Raji (cell line): Measurements from ENCODE around the gene KLHDC7B.

ENCODE experiments used
- POLR2A ChIP-seq: IDR thresholded peaks from 2 replicates; pipeline ENCODE4 v1.6.1; 2011; ENCODE audit warnings: low read depth, low read length, control low read depth; ENCODE audit not compliant: insufficient read depth

KLHDC7B gene

DNA sequence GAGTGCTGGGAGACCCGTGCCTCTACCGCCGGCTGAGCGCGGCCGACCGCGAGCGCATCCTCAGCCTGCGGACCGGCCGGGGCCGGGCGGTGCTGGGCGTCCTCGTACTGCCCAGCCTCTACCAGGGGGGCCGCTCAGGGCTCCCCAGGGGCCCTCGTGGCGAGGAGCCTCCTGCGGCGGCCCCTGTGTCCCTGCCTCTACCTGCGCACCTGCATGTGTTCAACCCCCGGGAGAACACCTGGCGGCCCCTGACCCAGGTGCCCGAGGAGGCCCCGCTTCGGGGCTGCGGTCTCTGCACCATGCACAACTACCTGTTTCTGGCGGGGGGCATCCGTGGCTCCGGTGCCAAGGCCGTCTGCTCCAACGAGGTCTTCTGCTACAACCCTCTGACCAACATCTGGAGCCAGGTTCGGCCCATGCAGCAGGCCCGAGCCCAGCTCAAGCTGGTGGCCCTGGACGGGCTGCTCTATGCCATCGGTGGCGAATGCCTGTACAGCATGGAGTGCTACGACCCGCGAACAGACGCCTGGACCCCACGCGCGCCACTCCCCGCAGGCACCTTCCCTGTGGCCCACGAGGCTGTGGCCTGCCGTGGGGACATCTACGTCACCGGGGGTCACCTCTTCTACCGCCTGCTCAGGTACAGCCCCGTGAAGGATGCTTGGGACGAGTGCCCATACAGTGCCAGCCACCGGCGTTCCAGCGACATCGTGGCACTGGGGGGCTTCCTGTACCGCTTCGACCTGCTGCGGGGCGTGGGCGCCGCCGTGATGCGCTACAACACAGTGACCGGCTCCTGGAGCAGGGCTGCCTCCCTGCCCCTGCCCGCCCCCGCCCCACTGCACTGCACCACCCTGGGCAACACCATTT lies 3.5 kb downstream of the KLHDC7B start:
- no peak for TF ChIP-seq POLR2A

DNA sequence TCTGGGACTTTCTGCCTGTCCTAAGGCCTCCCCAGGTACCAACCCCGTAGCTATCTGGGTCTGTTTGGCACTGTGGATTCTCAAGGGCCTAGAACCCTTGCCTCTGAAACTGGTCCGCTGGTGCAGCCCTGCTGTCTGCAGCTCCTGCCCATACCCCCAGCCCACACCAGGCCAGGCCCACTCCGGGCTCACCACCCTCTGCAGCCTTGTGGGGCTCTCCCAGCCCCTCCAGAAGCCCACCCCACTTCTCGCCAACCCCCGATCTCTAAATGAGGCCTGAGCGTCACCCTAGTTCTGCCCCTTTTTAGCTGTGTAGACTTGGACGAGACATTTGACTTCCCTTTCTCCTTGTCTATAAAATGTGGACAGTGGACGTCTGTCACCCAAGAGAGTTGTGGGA lies 4.7 kb downstream of the KLHDC7B start:
- no peak for TF ChIP-seq POLR2A

DNA sequence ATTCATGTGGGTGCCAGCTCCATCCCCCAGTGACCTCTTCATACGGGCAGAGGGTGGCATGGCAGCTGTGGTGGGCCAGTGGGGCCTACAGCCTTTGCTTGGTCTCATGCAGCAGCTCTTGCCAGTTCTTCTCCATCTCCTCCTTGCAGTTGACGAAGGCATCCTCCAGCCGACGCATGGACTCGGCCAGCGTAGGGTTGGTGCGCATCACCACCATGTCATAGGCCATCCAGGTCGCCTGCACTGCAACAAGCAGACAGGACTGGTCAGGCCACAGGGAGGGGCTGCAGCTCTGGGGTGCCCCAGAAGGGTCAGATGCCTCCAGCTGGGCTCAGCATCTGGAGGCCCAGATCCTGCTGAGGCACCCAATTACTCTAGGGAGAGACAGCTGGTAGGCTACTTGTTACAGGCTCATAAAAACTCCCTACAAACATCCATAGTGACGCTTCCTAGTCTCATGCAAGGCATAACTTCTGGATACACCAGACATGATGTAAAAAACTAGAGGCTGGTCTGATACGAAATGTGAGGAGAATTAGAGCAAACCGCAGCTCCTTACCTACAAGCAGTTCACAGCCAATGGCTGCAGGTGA lies 5.6 kb downstream of the KLHDC7B start:
- TF ChIP-seq POLR2A: no peak

GRCh38 chr22:50553310-50553709 lies 7.6 kb downstream of the KLHDC7B start:
- no peak for TF ChIP-seq POLR2A

GRCh38 chr22:50556703-50557102 lies 11.0 kb downstream of the KLHDC7B start:
- TF ChIP-seq POLR2A: no peak

- no peak for TF ChIP-seq POLR2A
Measured at GRCh38 chr22:50560034-50560433, 14.3 kb downstream of the KLHDC7B start.

DNA sequence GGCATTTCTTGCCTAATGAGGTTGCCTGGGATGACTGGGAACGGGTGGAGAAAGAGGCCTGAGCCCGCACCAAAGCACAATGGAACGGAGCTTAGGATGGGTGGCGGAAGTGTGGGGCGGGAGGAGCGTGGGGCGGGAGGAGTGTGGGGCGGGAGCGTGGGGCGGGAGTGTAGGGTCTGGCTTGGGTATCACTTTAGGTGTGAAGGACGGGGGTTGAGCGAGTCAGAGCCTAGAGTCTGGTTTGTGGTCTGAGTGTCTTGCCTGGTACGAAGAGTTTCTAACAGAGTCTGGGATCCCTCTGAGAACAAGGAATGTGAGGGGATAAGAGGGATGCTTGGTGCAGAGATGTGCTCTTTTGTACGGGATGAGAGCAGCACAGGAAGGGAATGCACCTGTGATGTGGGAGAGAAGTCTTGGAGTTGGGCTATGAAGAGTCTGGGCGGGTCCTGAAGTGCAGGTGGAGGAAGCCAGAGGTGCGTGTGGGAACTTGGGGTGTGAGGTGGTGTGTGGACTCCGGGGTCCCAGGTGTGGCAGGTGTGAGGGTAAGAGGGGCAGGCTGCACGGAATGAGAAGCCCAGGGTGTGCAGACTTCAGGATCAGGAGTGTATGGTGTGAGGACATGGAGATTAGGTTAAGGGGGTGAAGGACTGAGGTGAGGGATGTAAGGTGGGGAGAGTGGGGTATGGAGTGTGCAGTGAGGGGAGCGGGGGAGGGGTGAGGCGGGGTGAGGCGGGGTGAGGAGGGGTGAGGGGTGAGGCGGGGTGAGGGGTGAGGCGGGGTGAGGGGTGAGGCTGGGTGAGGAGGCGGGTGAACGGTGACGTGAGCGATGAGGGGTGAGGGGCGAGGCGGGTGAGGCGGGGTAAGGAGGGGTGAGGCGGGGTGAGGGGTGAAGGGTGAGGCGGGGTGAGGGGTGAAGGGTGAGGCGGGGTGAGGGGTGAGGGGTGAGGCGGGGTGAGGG lies 16.0 kb downstream of the KLHDC7B start:
- TF ChIP-seq POLR2A: no peak

DNA sequence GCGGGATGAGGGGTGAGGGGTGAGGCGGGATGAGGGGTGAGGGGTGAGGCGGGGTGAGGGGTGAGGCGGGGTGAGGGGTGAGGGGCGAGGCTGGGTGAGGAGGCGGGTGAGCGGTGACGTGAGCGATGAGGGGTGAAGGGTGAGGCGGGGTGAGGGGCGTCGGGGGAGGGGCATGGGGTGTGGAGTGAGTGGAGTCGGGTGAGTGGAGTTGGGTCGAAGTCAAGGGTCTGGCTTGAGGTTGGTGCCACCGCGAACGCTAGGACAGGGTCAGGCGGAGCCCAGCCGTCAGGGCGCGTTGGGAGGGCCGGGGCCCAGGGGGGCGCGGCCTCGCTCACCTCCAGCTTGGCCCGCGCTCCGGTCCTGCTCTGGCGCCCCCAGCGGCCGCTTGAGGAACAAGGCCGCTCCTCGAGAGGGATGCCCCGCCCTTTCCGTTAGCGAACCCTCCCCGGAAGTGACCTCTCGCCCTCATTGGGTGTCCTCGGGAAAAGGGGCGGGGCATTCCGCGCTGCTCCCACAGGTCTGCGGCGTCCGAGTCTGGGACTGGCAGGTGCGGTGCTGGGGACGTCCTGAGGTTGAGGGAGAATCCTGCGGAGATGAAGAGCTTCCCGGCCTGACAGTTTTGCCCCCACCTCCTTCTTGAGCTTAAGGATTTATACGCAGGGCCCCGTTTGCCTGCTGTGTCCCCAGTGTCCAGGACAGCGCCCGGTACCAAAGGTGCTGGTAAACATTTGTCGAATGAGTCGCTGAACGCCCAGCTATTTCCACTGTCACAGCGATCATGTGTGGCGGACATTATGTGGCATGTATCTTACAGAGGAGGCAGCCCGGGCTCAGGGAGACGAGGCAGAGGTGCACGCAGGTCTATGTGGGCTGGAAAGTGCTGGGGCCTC lies 17.1 kb downstream of the KLHDC7B start, which contains the start of gene SYCE3:
SYCE3 (minus strand) TSS at position 397 of the 890 bp plus-strand sequence. CDS start 6,514 bp downstream, outside the sequence.
- peak; percentile 73 for TF ChIP-seq POLR2A

GRCh38 chr22:50563413-50564160 lies 17.9 kb downstream of the KLHDC7B start:
- no peak for TF ChIP-seq POLR2A

DNA sequence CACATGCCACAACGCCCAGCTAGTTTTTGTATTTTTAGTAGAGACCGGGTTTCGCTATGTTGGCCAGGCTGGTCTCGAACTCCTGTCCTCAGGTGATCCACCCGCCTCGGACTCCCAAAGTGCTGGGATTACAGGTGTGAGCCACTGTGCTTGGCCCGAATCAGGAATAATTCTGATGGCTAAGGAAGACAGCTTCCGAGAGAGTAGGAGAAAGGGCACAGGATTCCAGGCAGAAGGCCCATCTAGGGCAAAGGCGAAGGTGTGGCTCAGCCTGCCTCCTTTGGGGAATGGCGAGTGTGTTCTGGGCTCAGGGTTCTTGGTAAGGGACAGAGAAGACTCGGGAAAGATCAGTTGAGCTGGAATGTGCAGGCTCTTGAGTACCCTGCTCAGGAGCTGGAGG lies 18.6 kb downstream of the KLHDC7B start:
- no peak for TF ChIP-seq POLR2A

- TF ChIP-seq POLR2A: no peak
Measured at GRCh38 chr22:50567721-50568252, 22.1 kb downstream of the KLHDC7B start.

DNA sequence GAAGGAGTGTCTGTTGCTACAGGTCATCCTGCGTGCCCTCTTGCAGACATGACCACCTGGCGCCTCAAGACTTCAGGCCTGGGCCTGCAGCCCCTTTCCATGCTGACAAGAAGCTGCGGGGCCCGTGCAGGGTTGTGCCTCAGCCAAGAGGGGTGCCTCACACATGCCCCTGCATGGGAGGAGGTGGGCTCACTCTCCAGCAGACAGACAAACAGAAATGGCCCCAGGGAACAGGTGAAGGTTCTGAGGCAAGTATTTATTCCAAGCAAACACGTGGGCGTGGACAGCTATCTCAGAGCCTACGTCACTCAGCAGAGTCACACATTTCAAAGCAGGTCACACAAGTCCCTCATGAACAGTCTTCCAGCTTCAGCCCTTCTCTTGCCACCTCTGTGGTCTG lies 22.9 kb downstream of the KLHDC7B start:
- no peak for TF ChIP-seq POLR2A

DNA sequence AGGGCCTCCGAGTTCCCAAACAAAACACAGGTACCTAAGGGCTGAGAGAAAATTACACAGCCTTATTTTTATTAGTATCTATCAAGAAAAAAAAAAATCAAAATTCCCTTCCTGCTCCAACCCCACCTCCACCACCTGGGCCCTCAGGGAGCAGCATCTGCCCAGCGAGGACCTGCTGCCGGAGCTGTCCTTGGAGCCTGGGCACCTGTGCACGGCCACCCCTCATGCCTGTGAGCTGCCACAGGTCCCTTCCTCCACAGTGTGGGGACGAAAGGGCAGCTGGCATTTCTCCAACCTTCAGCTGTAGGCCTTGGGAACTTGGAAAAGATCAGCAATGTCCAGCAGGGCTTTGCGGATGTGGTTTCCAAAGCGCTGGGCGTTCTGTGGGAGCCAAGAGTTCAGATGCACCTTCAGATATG lies 23.4 kb downstream of the KLHDC7B start:
- no peak for TF ChIP-seq POLR2A

DNA sequence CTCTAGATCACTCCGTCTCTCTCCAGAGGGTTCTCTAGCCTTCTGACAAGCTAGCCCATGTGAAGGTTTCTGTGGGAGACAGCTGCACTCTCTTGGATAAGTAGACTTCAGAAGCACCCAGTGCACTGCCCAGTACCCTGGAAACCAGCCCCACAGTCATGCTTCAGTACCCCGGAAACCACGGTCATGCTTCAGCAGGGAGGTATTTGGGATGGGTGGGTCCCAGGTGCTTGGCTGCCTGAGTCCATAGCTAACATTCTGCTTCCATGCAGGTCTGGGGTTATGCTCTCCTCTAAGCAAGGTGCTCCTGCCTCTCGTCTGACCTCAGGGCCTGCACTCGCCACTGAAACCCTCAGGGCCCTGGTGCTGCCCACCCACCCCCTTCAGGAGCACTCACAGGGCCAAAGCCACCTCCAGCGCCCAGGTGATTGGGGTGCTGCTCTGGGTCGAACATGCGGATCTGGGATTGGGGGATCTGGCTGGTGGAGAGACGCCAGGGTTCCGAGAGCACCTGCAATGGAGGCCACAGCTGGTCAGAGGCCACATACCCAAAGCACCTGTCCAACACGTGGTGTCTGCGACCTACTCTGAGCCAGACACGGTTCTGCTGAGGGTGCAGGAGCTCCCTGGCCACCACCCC lies 24.3 kb downstream of the KLHDC7B start:
- no peak for TF ChIP-seq POLR2A
